Measurements from ENCODE around the gene PPP1R13B.

Gene PPP1R13B

DNA sequence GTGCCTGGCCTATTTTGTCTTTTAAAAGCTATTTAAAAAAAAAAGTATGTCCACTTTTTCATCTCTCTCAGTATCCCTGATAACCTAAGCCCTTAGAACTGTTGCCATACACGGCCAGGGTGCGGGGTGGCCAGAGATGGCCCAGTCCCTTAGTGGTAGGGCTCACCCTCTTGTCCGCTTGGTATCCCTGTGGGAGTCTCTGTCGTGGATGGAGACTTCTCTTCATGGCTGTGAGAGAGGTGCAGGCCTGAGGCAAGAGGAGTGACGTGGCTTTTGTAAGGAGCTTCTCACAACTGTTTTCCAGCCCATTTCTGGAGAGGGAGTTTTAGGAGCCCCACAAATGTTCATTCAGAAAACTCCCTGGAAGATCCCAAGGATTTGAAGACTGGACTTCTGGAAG lies 158.9 kb downstream of the PPP1R13B start:
- TF ChIP-seq, protein P1, sequence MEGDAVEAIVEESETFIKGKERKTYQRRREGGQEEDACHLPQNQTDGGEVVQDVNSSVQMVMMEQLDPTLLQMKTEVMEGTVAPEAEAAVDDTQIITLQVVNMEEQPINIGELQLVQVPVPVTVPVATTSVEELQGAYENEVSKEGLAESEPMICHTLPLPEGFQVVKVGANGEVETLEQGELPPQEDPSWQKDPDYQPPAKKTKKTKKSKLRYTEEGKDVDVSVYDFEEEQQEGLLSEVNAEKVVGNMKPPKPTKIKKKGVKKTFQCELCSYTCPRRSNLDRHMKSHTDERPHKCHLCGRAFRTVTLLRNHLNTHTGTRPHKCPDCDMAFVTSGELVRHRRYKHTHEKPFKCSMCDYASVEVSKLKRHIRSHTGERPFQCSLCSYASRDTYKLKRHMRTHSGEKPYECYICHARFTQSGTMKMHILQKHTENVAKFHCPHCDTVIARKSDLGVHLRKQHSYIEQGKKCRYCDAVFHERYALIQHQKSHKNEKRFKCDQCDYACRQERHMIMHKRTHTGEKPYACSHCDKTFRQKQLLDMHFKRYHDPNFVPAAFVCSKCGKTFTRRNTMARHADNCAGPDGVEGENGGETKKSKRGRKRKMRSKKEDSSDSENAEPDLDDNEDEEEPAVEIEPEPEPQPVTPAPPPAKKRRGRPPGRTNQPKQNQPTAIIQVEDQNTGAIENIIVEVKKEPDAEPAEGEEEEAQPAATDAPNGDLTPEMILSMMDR (IDR thresholded peaks at IDR 0.05; ENCODE audit: extremely low read depth, missing control alignments), result no peak
- no peak for DNase-seq (ENCODE audit: low spot score)

DNA sequence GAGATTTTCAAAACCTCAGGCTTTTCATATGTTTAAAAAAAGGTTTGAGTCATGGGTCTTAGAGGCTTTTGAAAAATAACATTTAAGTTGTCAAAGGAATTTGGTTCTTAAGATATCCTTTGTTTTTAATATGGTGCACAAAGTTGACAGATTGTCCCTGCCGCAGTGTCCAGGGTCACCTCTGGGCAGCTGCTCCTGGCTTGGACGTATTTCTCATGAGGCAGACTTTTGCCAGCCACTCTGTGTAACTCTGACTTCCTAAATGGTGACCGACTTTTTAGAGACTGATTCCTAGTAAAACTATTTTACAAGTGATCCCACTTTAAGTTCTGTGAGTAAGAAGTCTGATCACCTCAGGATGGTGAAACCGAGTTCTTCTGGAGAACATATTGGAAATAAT lies 159.7 kb downstream of the PPP1R13B start:
- no peak for DNase-seq (ENCODE audit: low spot score)
- TF ChIP-seq, protein P1 (IDR thresholded peaks at IDR 0.05; ENCODE audit: extremely low read depth, missing control alignments), result no peak

DNA sequence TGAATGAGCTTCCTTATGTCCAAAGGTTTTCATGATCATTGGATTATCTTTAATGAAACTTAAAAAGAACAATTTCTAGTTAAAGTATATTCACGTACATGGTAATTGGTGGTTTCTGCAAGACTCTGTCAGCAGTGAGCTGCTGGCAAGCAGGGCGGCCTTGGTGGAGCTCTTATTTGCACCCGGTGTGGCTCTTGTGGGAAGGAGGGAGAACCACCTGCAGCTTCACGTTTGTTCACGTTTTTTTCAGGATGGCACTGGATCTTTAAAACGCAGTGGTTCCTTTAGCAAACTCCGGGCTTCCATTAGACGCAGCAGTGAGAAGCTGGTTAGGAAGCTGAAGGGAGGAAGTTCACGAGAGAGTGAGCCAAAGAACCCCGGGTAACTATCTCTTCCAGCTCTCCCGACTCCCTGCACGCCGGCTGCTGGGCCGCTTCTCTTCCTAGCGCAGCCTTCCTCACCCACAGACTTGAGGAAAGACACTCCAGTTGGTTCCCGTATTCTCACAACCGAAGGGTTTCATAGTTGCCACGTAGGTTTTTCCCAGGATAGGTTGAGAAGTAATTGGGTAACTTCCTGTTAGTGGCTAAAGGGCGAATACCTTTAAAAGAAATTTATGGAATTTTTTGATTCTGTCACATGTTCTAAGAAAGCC lies 160.4 kb downstream of the PPP1R13B start:
- no peak for DNase-seq (ENCODE audit: low spot score)
- TF ChIP-seq, protein P1 (IDR thresholded peaks at IDR 0.05; ENCODE audit: extremely low read depth, missing control alignments), result no peak

DNA sequence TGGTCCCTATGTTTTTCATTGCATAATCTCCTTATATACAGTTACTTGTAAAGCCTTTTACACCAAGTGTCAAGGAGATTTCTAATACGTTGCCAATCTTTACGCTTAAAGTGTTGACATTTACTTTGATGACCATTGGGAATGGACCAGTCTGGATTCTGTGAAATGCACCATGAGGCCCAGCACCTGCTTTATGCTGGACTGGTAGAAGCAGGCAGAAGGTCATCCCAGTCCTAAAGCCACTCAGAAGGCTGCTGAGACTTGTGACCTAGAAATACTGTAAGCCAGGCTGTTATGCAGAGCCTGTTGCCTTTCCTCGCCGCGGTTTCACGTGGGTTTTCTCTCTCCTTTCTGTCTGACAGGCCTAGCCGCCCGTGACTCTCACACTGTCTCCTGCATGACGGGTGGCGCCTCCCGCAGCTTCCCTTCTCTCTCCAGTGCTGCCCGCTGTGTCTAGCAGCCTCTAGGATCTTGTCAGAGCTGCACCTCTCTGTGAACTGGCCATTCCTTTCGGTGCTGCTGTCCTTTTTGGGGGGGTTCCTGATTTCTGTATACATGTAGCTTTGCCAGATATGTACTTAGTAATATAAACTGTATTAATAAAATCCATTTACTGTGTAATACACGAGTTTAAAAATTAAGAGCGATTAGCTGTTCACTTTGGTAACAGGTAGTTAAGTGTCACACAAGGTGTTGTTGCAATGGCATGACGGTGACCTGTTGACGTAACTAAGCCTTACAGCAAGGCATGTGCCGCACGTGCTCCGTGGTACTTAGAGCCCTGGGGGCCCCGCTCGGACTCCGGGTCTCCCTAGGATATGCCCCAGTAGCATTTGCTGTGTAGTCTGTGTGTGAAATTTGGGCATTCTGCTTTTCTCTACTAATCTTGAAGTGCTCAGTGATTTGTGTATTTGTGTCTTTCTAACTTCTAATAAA lies 161.8 kb downstream of the PPP1R13B start:
- TF ChIP-seq, protein P1 (IDR thresholded peaks at IDR 0.05; ENCODE audit: extremely low read depth, missing control alignments), result no peak
- no peak for DNase-seq (ENCODE audit: low spot score)

DNA sequence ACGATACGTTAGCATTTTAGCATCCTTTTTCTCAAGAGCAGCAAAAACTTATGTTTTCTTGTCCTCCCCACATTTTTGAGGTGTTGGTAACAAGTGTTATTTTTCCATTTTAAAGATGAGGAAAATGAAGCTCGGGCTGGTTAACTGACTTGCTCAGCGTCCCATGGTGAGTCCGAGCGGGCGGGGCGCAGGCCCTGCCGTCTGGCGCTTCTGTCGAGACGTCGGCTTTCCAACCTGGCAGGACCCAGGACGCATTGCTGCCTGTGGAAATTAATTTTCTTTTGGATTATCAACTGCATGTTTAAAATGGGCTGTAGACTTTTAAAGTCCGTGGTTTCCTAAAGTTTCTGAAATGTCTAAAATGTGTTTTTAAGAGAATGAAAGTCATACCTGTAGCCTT lies 162.5 kb downstream of the PPP1R13B start:
- TF ChIP-seq, protein P1 (IDR thresholded peaks at IDR 0.05; ENCODE audit: extremely low read depth, missing control alignments), result no peak
- no peak for DNase-seq (ENCODE audit: low spot score)

DNA sequence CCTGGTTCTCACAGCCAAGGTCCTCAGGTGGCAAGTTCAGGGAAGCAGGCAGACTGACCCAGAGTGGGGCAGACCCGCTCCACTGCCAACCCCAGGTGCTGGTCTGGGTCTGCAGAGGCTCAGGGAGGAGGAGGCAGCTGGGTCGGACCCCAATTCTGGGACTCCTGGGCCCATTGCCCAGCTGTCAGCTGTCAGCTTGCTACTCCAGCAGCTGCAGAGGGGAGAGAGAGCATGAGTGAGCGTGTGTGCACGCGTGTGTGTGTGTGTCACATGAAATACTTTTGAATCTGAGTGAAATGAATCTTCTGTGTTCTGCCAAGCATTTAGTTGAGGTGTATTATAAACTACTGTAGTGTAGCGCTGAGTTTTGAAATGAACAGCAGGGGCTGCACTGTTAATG lies 162.9 kb downstream of the PPP1R13B start:
- TF ChIP-seq, protein P1 (IDR thresholded peaks at IDR 0.05; ENCODE audit: extremely low read depth, missing control alignments), result no peak
- no peak for DNase-seq (ENCODE audit: low spot score)

Data from GM20000 (cell line).